ENCODE results near the gene TPRN.

The TPRN gene

DNA sequence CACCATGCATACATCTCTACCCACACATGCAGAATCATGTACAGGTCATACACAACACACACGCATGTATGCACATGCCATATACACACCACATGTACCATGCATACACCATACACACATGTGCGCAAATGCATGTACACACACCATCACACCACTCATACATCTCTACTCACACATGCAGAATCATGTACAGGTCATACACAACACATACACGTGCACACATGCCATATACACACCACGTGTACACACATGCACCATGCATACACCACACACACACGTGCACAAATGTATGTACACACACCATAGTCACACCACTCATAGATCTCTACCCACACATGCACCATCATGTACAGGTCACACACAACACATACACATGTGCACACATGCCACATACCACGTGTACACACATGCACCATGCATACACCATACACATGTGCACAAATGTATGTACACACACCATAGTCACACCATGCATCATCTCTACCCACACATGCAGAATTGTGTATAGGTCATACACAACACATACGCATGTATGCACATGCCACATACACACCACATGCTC lies 47.6 kb downstream of the TPRN start:
- TF ChIP-seq, protein P1, sequence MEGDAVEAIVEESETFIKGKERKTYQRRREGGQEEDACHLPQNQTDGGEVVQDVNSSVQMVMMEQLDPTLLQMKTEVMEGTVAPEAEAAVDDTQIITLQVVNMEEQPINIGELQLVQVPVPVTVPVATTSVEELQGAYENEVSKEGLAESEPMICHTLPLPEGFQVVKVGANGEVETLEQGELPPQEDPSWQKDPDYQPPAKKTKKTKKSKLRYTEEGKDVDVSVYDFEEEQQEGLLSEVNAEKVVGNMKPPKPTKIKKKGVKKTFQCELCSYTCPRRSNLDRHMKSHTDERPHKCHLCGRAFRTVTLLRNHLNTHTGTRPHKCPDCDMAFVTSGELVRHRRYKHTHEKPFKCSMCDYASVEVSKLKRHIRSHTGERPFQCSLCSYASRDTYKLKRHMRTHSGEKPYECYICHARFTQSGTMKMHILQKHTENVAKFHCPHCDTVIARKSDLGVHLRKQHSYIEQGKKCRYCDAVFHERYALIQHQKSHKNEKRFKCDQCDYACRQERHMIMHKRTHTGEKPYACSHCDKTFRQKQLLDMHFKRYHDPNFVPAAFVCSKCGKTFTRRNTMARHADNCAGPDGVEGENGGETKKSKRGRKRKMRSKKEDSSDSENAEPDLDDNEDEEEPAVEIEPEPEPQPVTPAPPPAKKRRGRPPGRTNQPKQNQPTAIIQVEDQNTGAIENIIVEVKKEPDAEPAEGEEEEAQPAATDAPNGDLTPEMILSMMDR (IDR thresholded peaks at IDR 0.05; ENCODE audit: control insufficient read depth, extremely low read depth, insufficient read depth) = no peak
- no peak for DNase-seq (ENCODE audit: low read depth)
- H3K4me3 ChIP-seq (ENCODE audit: low read depth, low read length) = no peak overlapping the region

DNA sequence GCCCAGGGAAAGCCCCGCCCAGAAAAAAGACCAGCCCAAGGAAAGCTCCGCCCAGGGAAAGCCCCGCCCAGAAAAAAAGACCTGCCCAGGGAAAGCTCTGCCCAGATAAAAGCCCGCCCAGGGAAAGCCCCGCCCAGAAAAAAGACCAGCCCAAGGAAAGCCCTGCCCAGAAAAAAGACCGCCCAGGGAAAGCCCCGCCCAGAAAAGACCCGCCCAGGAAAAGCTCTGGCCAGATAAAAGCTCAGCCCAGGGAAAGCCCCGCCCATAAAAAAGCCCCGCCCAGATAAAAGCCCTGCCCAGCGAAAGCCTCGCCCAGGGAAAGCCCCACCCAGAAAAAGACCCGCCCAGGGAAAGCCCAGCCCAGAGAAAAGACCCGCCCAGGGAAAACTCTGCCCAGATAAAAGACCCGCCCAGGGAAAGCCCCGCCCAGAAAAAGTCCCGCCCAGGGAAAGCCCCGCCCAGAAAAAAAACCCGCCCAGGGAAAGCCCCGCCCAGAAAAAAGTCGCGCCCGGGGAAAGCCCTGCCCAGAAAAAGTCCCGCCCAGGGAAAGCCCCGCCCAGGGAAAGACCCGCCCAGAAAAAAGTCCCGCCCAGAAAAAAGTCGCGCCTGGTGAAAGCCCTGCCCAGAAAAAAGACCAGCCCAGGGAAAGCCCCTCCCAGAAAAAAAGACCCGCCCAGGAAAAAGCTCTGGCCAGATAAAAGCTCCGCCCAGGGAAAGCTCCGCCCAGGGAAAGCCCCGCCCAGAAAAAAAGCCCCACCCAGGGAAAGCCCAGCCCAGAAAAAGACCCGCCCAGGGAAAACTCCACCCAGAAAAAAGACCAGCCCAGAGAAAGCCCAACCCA lies 49.7 kb downstream of the TPRN start:
- TF ChIP-seq, protein P1 (IDR thresholded peaks at IDR 0.05; ENCODE audit: control insufficient read depth, extremely low read depth, insufficient read depth) = no peak
- DNase-seq (ENCODE audit: low read depth) = peak; percentile 70
- H3K4me3 ChIP-seq (ENCODE audit: low read depth, low read length) = no peak overlapping the region

DNA sequence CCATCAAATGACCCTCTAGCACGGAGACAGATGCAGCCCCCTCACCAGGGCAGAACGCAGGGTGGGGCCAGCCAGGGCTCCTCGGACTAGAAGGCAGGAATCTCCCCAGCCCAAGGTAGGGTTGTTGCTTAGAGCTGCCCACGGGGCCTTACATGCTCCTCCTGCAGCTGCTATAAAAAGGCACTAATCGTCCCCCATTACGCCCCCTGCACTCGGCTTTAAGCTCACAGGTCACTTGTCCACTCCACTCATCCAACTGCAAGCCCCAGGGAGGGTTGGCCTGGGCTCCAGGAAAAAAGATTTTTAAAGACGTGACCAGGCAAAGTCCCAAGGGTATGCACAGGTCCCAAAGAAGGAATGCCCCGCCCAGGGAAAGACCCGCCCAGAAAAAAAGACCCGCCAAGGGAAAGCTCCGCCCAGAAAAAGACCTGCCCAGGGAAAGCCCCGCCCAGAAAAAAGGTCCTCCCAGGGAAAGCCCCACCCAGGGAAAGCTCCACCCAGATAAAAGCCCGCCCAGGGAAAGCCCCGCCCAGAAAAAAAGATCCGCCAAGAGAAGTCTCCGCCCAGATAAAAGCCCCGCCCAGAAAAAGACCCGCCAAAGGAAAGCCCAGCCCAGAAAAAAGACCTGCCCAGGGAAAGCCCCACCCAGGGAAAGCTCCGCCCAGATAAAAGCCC lies 50.5 kb downstream of the TPRN start:
- TF ChIP-seq, protein P1 (IDR thresholded peaks at IDR 0.05; ENCODE audit: control insufficient read depth, extremely low read depth, insufficient read depth) = no peak
- peak; percentile 79 for DNase-seq (ENCODE audit: low read depth)
- peak overlapping the region; percentile 4 for H3K4me3 ChIP-seq (ENCODE audit: low read depth, low read length)

DNA sequence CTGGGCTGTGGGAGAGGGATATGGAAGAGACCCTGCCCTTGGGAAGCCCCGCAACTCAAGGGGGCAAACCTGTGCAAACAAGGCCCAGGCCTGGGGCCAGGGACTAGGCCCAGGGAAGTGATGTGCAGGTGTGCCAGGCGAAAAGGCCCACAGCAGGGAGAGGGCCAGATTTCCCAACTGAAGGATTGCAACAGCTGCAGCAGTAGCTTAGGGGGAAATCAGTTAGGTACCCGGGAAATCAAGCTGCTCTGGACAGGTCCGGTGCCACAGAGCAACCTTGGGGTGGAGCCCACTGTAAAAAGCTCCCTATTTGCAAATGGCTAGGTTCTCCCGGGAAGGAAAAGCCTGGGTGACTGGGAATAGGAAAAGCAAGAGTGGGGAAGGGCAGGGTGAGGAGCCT lies 51.2 kb downstream of the TPRN start:
- peak overlapping the region; percentile 4 for H3K4me3 ChIP-seq (ENCODE audit: low read depth, low read length)
- DNase-seq (ENCODE audit: low read depth) = no peak
- TF ChIP-seq, protein P1 (IDR thresholded peaks at IDR 0.05; ENCODE audit: control insufficient read depth, extremely low read depth, insufficient read depth) = no peak

DNA sequence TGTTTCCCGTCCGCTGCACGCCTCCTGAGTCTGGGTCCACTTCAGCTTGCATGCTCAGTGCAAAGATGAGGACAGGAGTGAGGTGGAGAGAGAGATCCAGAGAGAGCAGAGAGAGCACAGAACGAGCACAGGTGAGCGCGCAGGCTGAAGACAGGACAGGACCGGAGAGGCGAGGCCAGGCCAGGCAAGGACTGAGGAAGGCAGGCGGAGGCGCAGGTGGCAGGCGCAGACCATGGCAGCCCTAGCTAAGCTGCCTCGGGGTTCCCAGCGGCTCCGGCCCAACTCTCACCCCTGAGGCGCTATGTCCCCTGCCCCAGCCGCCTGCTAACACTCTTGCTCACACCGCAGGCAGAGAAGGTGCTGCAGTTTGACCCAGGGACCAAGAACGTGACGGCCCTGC lies 51.9 kb downstream of the TPRN start:
- no peak for DNase-seq (ENCODE audit: low read depth)
- TF ChIP-seq, protein P1 (IDR thresholded peaks at IDR 0.05; ENCODE audit: control insufficient read depth, extremely low read depth, insufficient read depth) = no peak
- no peak overlapping the region for H3K4me3 ChIP-seq (ENCODE audit: low read depth, low read length)

DNA sequence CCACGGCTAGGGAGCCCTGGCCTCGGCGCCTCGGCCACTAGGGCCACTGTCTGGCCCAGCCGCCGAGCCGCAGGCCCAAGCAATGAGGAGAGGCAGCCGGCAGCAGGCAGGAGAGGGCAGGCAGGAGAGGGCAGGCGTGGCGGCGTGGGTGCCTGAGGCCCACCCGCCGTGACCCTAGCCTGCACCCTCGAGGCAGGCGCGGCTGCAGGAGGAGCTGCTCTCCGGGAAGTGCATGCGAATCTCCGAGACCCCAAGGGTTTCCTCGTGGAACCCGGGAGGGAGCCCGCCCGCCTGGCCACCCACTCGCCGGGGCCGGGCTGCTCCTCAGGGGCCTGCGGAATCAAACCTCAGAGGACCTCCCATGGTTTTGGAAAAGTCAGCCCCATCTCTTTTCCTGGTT lies 52.3 kb downstream of the TPRN start:
- no peak for DNase-seq (ENCODE audit: low read depth)

More for the DNA sequence above, 52.3 kb downstream of the TPRN start:
- H3K4me3 ChIP-seq (ENCODE audit: low read depth, low read length) = no peak overlapping the region
- TF ChIP-seq, protein P1 (IDR thresholded peaks at IDR 0.05; ENCODE audit: control insufficient read depth, extremely low read depth, insufficient read depth) = no peak

Measured in LNCaP clone FGC (cell line).